AG08396 (cell line): Measurements from ENCODE around the gene ZNF839.
"Not testable (repeated sequence)": the region's sequence is repeated elsewhere in the genome, so short reads cannot be mapped to it uniquely, and the experiment has no call there.

ENCODE experiments used
- DNase-seq: peaks from one replicate; pipeline ENCODE4 v3.0.0; 2012; ENCODE audit warnings: low spot score, mixed read lengths

Gene ZNF839

DNA sequence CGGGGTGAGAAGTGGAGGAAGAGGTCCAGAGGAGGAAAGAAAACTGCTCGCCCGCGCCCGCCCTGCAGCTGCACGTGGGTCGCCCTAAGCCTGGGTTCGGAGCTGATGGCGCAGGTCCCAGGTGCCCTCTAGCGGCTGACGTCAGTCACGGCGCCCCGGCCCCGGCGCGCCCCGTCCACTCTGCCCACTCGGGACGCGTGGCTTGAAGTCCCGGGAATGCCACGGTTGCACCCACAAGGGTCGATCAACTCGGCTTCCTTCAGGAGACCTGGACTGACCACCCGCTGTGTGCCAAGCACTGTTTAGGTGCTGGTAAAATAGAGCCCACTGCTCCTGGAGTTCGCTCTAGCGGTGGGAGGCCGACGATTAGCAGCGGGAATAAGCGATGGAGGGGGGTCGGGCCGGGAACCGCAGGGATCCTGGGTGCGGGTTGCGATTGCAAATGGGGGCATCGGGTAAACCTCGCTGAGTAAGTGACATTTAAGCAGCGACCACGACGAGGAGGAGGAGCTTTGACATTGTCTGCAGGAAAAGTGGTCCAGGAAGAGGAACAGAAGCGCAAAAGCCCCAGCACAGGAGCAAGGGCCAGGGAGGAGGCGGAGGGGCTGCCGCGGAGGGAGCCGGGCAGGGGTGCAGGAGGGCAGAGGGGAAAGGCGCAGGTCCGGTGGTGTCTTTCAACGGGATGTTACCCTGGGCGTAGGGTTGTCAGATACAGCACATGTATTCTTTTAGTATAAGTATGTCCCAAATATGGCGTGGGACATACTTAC is 5.1 kb upstream of the ZNF839 start:
- peak; percentile 84 for DNase-seq

DNA sequence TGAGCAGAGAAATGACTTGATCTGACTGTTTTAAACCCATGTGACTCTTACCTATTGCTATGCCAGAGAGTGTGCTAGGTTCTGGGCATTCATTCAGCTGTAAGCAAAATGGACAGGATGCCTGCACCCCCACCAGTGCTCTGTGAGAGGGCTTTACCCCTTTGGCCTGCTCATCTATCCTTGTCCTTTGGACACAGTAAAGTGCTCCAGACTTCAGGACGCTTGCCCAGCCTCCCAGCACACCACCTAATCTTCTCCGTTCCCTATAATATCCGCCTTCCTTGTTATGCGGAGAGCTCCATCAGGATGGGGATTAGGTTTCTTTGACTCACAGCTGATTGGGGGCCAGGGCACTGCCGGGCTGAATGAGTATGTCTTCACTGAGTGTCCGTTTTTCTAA is 4.4 kb upstream of the ZNF839 start:
- DNase-seq: no peak

GRCh38 chr14:102316338-102316742 is 3.2 kb upstream of the ZNF839 start:
- DNase-seq: peak; percentile 21

GRCh38 chr14:102316743-102317563 is 2.6 kb upstream of the ZNF839 start:
- DNase-seq: peak; percentile 96

- DNase-seq: no peak
Observed at GRCh38 chr14:102317564-102318248, 1.8 kb upstream of the ZNF839 start.

DNA sequence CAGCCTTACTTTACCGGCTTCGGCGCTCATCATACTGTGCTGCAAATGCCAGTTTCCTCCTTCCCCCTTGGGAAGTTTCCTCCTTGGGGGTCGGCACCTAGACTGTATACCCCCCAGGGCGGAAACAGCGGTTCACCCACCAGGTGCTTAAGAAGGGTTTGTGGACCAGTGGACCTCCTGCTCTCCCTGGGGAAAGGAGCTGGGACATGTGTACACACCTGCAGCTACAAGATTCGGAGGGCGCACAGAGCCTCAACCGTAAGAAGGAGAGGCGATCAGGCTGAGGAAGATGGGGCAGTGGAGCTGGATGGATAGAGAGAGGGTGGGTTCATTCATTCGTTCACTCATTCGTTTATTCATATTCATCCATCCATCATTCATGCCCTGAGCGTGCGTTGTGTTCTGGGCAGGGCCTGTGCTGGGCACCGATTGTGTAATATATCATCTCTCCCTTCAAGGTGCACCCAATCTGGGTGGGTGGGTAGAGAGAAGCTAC is 717 bp upstream of the ZNF839 start:
- no peak for DNase-seq

DNA sequence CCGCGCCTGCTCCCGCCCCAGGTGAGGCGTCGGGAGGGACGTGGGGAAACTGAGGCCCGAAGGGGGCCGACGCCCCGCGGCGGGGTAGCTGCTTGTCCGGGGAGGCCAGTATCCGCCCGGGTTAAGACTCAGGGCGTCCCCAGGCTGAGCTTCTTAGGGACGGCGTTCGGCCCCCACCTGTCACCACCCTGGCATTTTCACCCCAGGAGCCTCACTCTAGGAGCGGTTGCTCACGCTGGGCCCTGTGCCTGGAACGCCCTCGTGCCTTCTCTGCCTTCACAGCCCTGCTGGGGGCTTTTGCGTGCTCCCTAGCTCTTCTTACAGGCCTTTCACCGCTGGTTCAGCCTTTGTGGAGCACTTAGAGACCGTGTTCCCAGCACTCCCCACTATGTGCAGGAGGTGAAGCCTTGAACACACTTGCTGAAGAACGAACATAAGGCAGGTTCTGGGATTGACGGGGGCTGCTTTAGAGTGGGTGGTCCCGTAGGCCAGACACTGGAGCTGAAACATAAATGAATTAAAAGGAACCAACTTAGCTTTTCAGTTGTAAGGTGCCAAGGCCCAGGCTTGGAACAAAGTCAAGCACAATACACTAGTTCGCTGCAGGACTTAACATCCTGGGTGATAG is 601 bp downstream of the ZNF839 start:
- DNase-seq: peak; percentile 67

DNA sequence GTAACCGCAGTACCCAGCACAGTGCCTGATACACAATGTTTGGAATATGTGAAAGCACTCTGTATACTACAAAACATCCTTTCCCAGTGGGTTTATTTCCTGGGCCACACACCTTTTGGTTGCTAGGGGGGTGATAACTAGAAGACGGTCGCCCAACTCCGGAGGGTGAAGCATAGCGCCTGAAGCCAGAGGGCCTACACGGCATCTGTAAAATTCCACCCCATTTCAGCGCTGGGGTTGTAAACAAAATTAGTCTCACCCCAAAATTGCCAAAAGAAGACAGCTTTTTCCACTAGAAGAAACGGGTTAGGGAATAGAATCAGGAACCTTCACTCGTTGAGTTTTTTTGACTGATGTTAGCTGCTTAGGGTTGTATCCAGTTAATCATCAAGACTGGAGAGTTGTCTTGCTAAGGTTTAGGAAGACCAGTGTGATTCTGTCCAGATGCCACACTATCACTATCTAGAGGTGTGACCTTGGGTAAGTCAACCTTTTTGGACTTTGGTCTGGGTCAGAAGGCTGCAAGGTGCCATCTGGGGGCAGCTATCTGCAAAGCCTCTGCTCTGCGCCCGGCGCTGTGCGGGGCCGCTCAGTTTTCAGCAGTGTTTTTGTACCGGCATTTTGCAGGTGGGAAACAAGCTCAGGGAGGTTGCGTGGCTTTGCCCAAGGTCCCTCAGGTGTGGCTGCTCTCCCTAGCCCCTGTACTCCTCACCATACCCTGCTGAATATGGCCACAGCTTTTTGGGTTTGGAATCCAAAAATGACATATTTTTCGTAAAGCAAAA is 1.3 kb downstream of the ZNF839 start:
- no peak for DNase-seq

DNA sequence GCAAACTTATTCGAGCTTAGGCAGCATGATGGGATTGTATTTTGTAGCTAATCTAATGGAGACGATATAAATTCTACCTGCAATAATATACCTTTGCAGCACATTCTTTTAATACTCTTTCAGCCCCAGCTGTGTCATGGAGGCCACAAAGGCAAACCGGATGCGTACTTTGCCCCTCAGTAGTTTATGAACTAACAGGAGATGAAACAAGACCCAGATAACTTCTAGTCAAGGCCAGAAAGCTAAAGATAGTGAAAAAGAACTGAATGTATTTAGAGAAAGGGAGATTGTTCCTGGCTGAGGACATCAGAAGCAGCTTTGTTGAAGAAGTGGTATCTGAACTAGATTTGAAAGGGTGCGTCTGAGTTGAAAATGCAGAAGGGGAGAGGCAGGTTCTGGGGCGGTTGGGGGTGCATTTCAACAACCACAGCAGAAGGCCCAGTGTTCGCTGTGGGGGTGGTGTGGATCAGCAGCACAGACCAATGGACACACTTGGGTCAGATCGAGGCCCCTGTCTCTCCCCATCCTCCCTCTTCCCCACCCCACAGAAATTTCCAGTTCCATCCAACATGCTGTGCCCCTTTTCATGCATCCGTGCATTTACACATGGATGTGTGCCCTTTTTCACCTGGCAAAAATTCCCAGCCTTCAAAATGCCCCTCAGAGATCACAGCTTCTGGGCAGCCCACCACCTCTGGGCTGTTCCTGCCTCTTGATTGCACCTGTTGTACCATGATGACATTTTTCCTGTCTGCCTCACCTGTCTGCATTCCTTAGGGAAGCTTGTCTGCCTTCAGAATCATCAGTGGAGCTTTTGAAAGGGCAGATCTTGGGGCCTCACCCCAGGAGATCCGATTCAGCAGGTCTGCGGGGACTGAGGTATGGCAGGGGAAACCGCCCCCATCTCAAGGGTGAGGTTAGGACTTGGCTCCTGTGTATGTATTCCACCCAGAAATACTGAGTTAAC is 2.2 kb downstream of the ZNF839 start:
- DNase-seq: no peak

DNA sequence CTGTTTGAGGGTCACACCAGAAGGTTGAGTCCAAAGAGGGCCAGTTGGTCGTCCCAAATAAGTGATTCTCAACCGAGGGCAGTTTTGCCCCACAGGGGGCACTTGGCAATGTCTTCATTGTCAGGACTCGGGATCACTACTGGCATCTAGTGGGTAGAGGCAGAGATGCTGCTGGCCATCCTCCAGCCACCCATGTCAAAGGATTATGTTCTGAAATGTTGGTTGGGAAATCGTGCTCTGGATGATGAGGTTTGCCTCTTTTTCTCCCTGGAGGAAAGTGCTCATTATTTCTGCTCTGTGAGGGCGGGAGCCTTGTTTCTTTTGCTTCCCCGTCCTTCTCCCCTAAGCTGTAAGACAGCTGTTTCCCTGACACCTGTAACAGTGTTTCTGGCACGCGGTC is 3.6 kb downstream of the ZNF839 start:
- peak; percentile 67 for DNase-seq

DNA sequence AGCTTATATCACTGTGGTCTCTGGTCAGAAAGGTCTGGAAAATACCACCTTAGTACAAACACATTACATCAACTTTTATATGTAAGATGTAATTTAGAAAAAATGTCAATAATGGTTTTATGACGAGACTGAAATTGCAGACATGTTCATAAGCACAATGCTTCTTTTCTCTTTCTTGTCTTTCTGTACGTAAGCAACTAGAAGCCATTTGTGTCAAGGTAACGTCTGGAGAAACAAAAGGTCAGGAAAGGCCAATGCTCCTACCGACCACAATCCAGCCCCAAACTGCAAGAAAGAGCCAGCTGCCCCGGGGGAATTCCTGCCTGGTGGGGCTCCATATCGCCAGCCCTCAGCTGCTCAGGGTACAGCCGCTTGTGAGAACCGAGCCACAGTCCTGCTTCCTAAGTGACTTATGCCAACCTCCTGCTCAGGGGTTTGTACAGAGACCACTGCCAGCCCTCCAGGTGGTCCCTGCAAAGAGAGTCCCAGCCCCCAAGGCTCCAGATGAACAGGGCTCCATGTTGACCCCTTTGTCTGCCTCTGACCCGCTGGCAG is 6.3 kb downstream of the ZNF839 start:
- DNase-seq: no peak

DNA sequence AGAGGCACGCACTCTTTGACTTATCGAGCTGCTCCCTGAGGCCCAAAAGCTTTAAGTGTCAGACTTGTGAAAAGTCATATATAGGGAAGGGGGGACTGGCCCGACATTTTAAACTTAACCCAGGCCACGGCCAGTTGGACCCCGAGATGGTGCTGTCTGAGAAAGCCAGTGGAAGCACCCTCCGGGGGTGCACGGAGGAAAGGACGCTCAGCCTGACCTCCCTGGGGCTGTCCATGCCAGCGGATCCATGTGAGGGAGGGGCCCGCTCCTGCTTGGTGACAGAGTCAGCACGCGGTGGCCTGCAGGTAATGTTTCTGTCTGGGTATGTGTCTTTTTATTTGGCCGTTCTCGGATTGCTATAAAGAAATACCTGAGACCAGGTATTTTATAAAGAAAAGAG is 7.0 kb downstream of the ZNF839 start:
- no peak for DNase-seq

GRCh38 chr14:102329381-102329780 is 9.8 kb downstream of the ZNF839 start:
- not testable (repeated sequence) for DNase-seq

- no peak for DNase-seq
Observed at GRCh38 chr14:102330806-102331205, 11.3 kb downstream of the ZNF839 start.

- DNase-seq: no peak
Observed at GRCh38 chr14:102333390-102333789, 13.8 kb downstream of the ZNF839 start.

GRCh38 chr14:102333795-102334705 is 14.5 kb downstream of the ZNF839 start:
- DNase-seq: no peak

- DNase-seq: no peak
Observed at GRCh38 chr14:102335163-102335562, 15.6 kb downstream of the ZNF839 start.

GRCh38 chr14:102338724-102339123 is 19.2 kb downstream of the ZNF839 start:
- DNase-seq: no peak

- DNase-seq: no peak
Observed at GRCh38 chr14:102341566-102341965, 22.0 kb downstream of the ZNF839 start.
